HepG2 (cell line): ENCODE data around the gene PTPRQ.

Source experiments
- CEBPB ChIP-seq: IDR thresholded peaks from 2 replicates; pipeline ENCODE4 v1.6.1; 2011; ENCODE audit warnings: low read depth, low read length, improper control_type of control experiment, borderline replicate concordance
- CEBPG ChIP-seq: IDR thresholded peaks from 2 replicates; pipeline ENCODE4 v1.6.1; 2016
- JUNB ChIP-seq: sonication (generic); formaldehyde crosslinking; IDR thresholded peaks from 2 replicates; pipeline ENCODE4 v1.8.0; 2022; ENCODE audit warnings: missing genetic modification reagents, mild to moderate bottlenecking, borderline replicate concordance
- NFRKB ChIP-seq: fragments of 450-650 bp; IDR thresholded peaks from 2 replicates; pipeline ENCODE4 v1.6.1; 2017
- POLR2AphosphoS5 ChIP-seq: IDR thresholded peaks from 2 replicates; pipeline ENCODE4 v1.6.1; 2012; ENCODE audit warnings: low read depth, low read length
- TF ChIP-seq, protein P1 (sequence below): sonication (generic); formaldehyde crosslinking; IDR thresholded peaks from 2 replicates; pipeline ENCODE4 v1.5.0; 2020; ENCODE audit warnings: mild to moderate bottlenecking, missing genetic modification reagents, moderate library complexity
- TF ChIP-seq, protein P2 (sequence below): sonication (generic); formaldehyde crosslinking; IDR thresholded peaks from 2 replicates; pipeline ENCODE4 v1.4.0; 2020; ENCODE audit warnings: missing genetic modification reagents, borderline replicate concordance
- TF ChIP-seq, protein P3 (sequence below): sonication (generic); formaldehyde crosslinking; IDR thresholded peaks from 2 replicates; pipeline ENCODE4 v1.8.0; 2022; ENCODE audit warnings: low read depth, missing genetic modification reagents

DNA sequence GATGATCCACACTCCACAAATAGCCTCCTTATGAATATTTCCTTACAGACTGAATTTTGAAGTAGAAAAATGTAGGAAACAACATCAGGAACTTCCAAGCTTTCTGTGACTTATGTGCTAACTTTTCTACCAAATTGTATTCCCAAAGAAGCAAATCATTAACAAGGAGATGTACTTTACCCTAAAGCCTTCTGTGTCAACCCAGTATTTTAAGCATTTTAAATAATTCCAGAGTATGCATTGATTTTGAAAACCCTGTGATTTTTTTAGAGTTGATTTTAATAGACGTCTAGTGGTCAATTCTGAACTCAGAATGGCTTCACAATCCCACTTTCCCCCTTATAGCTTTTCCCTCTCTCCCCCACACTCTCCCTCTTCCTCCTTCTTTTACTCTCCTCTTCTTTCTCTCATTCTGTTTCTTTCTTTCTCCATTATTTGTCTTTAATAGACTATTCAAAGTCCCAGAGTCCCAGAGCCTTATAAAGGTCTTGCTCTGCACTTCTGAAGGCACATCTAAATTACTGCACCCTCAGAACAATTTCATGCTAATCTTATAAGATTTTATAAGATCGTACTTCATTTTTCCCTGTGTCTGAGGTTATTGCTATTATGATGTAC, 253.3 kb downstream of the PTPRQ start:
- no peak for TF ChIP-seq POLR2AphosphoS5
- no peak for TF ChIP-seq JUNB (CRISPR knock-in tag)
- TF ChIP-seq CEBPB: no peak
- TF ChIP-seq, protein P1, sequence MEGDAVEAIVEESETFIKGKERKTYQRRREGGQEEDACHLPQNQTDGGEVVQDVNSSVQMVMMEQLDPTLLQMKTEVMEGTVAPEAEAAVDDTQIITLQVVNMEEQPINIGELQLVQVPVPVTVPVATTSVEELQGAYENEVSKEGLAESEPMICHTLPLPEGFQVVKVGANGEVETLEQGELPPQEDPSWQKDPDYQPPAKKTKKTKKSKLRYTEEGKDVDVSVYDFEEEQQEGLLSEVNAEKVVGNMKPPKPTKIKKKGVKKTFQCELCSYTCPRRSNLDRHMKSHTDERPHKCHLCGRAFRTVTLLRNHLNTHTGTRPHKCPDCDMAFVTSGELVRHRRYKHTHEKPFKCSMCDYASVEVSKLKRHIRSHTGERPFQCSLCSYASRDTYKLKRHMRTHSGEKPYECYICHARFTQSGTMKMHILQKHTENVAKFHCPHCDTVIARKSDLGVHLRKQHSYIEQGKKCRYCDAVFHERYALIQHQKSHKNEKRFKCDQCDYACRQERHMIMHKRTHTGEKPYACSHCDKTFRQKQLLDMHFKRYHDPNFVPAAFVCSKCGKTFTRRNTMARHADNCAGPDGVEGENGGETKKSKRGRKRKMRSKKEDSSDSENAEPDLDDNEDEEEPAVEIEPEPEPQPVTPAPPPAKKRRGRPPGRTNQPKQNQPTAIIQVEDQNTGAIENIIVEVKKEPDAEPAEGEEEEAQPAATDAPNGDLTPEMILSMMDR (CRISPR knock-in tag): no peak
- no peak for TF ChIP-seq CEBPG (CRISPR knock-in tag)
- TF ChIP-seq NFRKB: no peak
- TF ChIP-seq, protein P2, sequence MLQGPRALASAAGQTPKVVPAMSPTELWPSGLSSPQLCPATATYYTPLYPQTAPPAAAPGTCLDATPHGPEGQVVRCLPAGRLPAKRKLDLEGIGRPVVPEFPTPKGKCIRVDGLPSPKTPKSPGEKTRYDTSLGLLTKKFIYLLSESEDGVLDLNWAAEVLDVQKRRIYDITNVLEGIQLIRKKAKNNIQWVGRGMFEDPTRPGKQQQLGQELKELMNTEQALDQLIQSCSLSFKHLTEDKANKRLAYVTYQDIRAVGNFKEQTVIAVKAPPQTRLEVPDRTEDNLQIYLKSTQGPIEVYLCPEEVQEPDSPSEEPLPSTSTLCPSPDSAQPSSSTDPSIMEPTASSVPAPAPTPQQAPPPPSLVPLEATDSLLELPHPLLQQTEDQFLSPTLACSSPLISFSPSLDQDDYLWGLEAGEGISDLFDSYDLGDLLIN (CRISPR knock-in tag): no peak
- TF ChIP-seq, protein P3, sequence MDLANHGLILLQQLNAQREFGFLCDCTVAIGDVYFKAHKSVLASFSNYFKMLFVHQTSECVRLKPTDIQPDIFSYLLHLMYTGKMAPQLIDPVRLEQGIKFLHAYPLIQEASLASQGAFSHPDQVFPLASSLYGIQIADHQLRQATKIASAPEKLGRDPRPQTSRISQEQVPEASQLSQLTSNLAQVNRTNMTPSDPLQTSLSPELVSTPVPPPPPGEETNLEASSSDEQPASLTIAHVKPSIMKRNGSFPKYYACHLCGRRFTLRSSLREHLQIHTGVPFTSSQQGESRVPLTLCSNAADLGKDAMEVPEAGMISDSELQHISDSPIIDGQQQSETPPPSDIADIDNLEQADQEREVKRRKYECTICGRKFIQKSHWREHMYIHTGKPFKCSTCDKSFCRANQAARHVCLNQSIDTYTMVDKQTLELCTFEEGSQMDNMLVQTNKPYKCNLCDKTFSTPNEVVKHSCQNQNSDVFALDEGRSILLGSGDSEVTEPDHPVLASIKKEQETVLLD (CRISPR knock-in tag): no peak
